Measurements from ENCODE around the gene C6orf132.

The C6orf132 gene

DNA sequence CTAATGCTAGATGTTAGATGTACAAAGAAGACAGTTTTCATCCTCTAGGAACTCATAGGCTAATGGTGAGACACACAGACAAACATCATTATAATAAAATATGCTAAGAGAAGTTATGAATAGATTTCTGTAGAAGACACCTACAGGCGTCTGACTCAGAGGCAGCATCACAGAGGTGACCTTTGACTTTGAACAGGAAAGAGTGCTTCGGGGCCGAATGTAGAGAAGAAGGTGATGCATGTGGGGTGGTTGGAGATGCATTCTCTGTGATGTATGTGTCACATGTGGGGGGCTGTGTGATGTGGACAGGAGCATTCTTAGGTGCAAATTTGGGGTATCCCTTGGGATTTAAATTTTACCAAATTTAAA lies 37.5 kb upstream of the C6orf132 start:
- TF ChIP-seq, protein P1, sequence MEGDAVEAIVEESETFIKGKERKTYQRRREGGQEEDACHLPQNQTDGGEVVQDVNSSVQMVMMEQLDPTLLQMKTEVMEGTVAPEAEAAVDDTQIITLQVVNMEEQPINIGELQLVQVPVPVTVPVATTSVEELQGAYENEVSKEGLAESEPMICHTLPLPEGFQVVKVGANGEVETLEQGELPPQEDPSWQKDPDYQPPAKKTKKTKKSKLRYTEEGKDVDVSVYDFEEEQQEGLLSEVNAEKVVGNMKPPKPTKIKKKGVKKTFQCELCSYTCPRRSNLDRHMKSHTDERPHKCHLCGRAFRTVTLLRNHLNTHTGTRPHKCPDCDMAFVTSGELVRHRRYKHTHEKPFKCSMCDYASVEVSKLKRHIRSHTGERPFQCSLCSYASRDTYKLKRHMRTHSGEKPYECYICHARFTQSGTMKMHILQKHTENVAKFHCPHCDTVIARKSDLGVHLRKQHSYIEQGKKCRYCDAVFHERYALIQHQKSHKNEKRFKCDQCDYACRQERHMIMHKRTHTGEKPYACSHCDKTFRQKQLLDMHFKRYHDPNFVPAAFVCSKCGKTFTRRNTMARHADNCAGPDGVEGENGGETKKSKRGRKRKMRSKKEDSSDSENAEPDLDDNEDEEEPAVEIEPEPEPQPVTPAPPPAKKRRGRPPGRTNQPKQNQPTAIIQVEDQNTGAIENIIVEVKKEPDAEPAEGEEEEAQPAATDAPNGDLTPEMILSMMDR (IDR thresholded peaks at IDR 0.05; ENCODE audit: control insufficient read depth, insufficient read depth, low read depth, low read length, missing control alignments), result no peak
- no peak for DNase-seq (ENCODE audit: low read depth)
- no peak overlapping the region for H3K4me3 ChIP-seq (ENCODE audit: control insufficient read depth, low read depth, low read length)

DNA sequence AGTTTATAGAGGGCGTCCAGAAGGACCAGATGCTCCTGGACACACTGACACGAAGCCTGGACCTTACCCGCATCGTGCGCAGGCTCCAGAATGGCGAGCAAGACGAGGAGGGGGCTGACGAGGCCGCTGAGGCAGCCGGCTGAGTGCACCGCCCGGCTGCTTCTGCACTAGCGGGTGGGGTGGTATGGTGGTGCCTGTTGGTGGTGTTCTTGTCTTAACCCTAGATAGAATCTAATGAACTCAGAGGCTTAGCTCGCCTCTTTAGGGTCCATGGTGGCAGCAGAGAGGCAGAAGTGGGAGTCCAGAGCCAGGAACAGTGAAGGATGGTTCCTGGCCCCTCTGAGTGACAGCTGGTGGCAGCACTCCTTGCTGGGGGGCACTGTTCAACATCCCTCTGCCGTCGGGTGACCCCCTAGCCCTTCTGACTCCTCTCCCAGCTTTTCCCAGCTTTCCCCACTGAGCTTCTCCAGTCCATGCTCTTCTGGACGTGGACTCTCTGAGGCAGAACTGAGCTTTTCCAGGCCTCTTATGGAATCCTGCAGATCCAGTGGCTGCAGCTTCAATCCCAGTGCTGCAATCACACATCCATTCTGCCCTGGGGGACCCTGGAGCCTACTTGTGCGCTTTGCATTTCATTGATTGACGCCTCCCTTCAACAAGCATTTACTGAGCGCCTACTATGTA lies 37.0 kb upstream of the C6orf132 start:
- TF ChIP-seq, protein P1 (IDR thresholded peaks at IDR 0.05; ENCODE audit: control insufficient read depth, insufficient read depth, low read depth, low read length, missing control alignments), result no peak
- no peak for DNase-seq (ENCODE audit: low read depth)
- H3K4me3 ChIP-seq (ENCODE audit: control insufficient read depth, low read depth, low read length), result no peak overlapping the region

DNA sequence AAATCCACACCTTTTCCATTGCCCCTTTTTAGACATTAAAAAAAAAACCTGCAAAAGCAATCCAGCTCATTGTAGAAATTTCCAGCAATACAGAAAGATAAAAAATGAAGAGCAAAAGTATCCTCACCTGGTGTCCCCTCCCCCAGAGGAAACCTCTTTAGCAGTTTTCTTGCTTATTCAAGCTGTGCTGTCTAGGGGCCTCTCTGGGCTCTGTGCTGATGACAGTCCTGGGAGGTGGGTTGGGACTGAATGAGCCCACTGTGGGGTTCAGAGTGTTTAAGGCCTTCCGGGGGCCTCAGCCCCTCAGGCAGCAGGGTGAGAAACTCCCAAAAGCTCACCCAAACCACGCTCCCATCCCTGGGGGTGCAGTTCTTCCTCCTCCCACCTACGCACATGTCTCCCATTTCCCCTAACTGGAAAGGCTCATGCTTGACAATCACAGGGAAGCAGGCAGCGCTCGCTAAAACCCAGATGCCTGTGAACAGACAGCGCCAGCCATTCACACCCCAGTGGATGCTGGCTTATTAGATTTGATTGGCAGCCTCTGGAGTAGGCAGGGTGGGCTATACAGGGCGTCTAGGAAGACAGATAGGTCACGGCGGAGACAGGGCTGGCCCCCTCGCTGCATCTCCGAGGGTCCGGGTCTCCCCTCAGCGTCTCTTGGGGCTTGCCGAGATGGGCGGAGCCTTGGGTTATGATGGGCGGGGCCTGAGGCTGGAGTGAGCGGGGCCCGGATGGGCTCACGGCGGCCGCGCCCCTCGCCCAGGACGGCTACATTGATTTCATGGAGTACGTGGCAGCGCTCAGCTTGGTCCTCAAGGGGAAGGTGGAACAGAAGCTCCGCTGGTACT lies 35.3 kb upstream of the C6orf132 start:
- TF ChIP-seq, protein P1 (IDR thresholded peaks at IDR 0.05; ENCODE audit: control insufficient read depth, insufficient read depth, low read depth, low read length, missing control alignments), result no peak
- DNase-seq (ENCODE audit: low read depth), result no peak
- no peak overlapping the region for H3K4me3 ChIP-seq (ENCODE audit: control insufficient read depth, low read depth, low read length)

DNA sequence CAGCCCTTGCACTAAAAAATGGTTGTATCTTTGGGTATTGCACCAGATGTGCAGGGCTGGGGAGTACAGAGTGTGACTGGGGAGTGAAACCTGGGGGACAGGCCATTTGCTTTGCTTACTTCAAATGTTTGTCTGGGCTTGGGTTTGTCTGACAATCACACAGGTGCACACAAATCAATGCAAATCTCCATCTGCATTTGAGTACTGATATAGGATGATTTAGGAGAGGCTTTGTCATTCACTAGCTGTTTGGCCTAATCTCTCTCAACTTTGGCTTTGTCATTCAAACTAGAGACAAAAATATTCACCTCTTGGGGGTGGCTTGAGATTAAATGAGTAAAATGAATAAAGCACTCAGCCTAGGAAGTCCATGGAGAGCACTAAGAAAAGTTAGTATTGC lies 34.6 kb upstream of the C6orf132 start:
- H3K4me3 ChIP-seq (ENCODE audit: control insufficient read depth, low read depth, low read length), result no peak overlapping the region
- TF ChIP-seq, protein P1 (IDR thresholded peaks at IDR 0.05; ENCODE audit: control insufficient read depth, insufficient read depth, low read depth, low read length, missing control alignments), result no peak
- DNase-seq (ENCODE audit: low read depth), result no peak

DNA sequence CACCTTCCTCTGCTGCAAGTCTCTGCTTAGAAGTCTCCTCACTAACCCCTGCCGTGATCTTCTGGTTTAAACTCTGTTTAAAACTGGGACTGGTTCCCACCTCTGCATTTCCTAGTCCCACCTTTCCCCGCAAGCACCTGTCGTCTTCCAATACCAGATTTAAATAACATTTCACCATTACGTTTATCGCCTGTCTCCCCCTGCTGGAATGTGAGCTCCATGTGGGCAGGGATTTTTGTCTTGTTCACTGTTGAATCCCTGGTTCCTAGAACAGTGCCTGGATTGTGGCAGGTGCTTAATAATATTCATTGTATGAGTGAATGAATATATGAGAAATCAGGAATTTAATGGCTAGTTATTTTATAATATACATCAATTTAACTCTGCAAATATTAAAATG lies 33.4 kb upstream of the C6orf132 start:
- DNase-seq (ENCODE audit: low read depth), result no peak
- H3K4me3 ChIP-seq (ENCODE audit: control insufficient read depth, low read depth, low read length), result no peak overlapping the region
- TF ChIP-seq, protein P1 (IDR thresholded peaks at IDR 0.05; ENCODE audit: control insufficient read depth, insufficient read depth, low read depth, low read length, missing control alignments), result peak; percentile 36

DNA sequence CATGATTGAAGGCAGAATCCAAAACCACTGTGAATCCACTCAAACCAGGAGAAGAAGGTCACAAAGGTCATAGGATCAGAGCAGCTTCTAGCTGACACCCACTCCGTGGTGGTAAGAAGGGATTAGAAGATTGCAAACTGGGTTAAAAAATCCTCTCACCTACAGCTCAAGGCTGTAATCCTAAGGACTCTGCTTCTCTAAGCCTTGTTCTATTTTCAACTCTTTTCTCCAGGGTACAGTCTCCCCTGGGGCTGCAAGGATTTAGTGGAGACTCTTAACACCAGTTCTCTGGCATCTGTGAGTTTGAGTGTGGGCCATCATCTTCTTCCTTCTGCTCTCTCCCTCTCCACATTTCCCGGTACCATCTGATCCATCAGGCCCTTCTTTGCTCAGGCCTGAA lies 30.7 kb upstream of the C6orf132 start, which contains the start of gene GUCA1A:
GUCA1A (plus strand) TSS at position 264 of the 400 bp plus-strand sequence. CDS start 250 bp downstream, outside the sequence.
- no peak for DNase-seq (ENCODE audit: low read depth)
- H3K4me3 ChIP-seq (ENCODE audit: control insufficient read depth, low read depth, low read length), result no peak within 1 kb of the TSS
- TF ChIP-seq, protein P1 (IDR thresholded peaks at IDR 0.05; ENCODE audit: control insufficient read depth, insufficient read depth, low read depth, low read length, missing control alignments), result no peak
